ENCODE results near the gene HOXA3. TPM values are rescaled to one million over a fixed set of nuclear protein-coding genes. Genes with fewer than 3 reads are reported as not detected.

HOXA3 gene
- total RNA-seq, 2 donors from 2014 or later = 13.3 to 14.1 TPM

GRCh38 chr7:27111042-27111750 lies 41.2 kb downstream of the HOXA3 start:
- H3K9me3 ChIP-seq = no peaks in the 10 kb centered on the region
- TF ChIP-seq, protein P1, sequence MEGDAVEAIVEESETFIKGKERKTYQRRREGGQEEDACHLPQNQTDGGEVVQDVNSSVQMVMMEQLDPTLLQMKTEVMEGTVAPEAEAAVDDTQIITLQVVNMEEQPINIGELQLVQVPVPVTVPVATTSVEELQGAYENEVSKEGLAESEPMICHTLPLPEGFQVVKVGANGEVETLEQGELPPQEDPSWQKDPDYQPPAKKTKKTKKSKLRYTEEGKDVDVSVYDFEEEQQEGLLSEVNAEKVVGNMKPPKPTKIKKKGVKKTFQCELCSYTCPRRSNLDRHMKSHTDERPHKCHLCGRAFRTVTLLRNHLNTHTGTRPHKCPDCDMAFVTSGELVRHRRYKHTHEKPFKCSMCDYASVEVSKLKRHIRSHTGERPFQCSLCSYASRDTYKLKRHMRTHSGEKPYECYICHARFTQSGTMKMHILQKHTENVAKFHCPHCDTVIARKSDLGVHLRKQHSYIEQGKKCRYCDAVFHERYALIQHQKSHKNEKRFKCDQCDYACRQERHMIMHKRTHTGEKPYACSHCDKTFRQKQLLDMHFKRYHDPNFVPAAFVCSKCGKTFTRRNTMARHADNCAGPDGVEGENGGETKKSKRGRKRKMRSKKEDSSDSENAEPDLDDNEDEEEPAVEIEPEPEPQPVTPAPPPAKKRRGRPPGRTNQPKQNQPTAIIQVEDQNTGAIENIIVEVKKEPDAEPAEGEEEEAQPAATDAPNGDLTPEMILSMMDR (IDR thresholded peaks at IDR 0.05) = no peak
- no peaks in the 10 kb centered on the region for H3K27me3 ChIP-seq
- no peak overlapping the region for H3K4me3 ChIP-seq
- H3K9ac ChIP-seq (ENCODE audit: low read depth in 2 of 2, low read length in 2 of 2) = peak overlapping the region in 1 of 2 donors; percentile 62
- peaks cover 9% of the 10 kb centered on the region for H3K4me1 ChIP-seq
- H3K27ac ChIP-seq = peak overlapping the region; percentile 91
- no peaks in the 10 kb centered on the region for H3K36me3 ChIP-seq
- intact Hi-C loops (cut with DNase I) = no loop called here
- peak; percentile 46 for DNase-seq

GRCh38 chr7:27110186-27111031 lies 42.0 kb downstream of the HOXA3 start:
- Histone ChIP-seq H3K9me3 (no peaks in the 10 kb centered on the region), H3K27ac (peak overlapping the region; percentile 91), H3K9ac (ENCODE audit: low read depth in 2 of 2, low read length in 2 of 2) (peak overlapping the region in 1 of 2 donors; percentile 62), H3K27me3 (no peaks in the 10 kb centered on the region), H3K4me1 (peaks cover 9% of the 10 kb centered on the region), H3K36me3 (no peaks in the 10 kb centered on the region), H3K4me3 (peak overlapping the region; percentile 11)
- intact Hi-C loops (cut with DNase I) = no loop called here
- peak; percentile 86 for DNase-seq
- TF ChIP-seq, protein P1 (IDR thresholded peaks at IDR 0.05) = no peak

DNA sequence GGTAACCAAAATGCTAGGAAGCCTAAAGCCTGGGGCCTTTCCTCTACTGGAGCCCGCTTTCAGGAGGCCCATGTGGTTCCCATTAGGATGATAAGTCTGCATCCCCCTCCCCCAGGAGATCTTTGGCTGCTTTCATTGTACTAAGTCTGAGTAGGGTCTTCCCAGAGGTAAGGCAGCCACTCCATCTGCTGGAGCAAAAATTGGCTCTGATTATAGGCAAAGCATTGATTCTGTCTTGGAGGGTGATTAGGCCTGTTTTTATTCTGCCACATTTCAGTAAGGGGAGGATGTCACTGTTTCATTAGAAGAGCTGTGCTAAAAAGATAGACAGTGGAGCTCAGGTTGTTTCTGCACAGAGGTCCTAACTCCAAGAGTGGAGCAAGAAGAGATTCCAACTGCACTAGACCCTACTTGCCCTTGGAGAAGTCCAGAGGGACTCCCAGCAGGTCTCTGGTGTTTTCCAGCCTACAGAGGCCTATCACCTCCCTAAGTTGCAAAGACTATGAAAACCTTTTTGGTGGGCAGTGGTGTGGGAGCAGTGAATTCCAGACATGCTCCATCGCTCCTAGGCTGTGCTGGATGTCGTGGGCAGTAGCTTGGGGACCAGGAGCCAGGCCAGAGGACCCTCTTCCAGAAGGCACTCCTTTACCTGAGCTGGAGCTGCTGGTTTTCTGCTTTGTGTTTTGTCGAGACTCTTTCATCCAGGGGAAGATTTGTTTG lies 42.8 kb downstream of the HOXA3 start:
- intact Hi-C loops (cut with DNase I) = loop anchor here (5.0 kb wide), 1 partner anchor 33 kb away; the partner anchor contains the start of gene HOXA5
- Histone ChIP-seq H3K9me3 (no peaks in the 10 kb centered on the region), H3K4me3 (no peak overlapping the region), H3K4me1 (peaks cover 9% of the 10 kb centered on the region), H3K9ac (ENCODE audit: low read depth in 2 of 2, low read length in 2 of 2) (peak overlapping the region in 1 of 2 donors; percentile 22), H3K27ac (peak overlapping the region; percentile 92), H3K27me3 (no peaks in the 10 kb centered on the region), H3K36me3 (no peaks in the 10 kb centered on the region)
- TF ChIP-seq, protein P1 (IDR thresholded peaks at IDR 0.05) = no peak
- peak; percentile 19 for DNase-seq

- intact Hi-C loops (cut with DNase I) = loop anchor here (5.0 kb wide), 1 partner anchor 34 kb away; the partner anchor contains the start of gene HOXA5
- Histone ChIP-seq H3K4me1 (peaks cover 9% of the 10 kb centered on the region), H3K27me3 (no peaks in the 10 kb centered on the region), H3K9me3 (no peaks in the 10 kb centered on the region), H3K27ac (peak overlapping the region; percentile 92), H3K4me3 (peak overlapping the region; percentile 3), H3K9ac (ENCODE audit: low read depth in 2 of 2, low read length in 2 of 2) (peak overlapping the region; percentile 61 to 73), H3K36me3 (no peaks in the 10 kb centered on the region)
- peak; percentile 68 for DNase-seq
- TF ChIP-seq, protein P1 (IDR thresholded peaks at IDR 0.05) = no peak
Observed at GRCh38 chr7:27108390-27109127, 43.8 kb downstream of the HOXA3 start.

Data from colonic mucosa (tissue), 4 donors.